ENCODE results near the gene EP400.

EP400 gene

DNA sequence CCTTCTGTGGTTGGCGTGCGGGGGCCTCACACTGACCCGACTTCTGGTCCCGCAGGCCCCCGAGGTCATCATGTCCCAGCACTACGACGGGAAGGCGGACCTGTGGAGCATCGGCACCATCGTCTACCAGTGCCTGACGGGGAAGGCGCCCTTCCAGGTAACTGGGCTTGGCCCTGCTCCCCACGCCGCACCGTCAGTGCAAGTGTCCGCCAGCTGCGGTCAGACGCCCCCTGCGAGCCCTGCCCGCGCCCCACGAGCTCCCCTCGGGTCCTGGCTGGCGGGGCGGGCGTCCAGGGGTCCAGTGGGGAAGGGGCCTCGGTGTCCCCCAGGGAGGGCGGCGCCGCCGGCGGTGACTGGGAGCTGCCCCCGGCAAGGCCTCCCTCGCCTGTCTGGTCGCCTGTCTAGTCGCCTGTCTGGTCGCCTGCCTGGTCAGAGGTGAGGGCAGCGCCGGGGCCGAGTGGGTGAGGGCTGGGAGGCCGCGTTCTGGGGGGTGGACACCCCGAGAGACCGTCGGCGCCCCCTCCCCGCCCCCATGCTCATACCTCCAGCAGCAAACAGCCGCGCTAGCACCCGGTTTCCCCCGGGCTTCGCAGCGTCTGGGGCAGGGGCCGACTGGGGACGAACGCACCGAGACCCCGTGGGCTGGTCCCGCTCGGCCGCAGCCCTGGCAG, 40.5 kb upstream of the EP400 start:
- TF ChIP-seq GATA3 (IDR thresholded peaks at IDR 0.05; ENCODE audit: low read depth, low read length) (no peak), GATA2 (IDR thresholded peaks at IDR 0.05; ENCODE audit: low read depth, low read length) (no peak)

DNA sequence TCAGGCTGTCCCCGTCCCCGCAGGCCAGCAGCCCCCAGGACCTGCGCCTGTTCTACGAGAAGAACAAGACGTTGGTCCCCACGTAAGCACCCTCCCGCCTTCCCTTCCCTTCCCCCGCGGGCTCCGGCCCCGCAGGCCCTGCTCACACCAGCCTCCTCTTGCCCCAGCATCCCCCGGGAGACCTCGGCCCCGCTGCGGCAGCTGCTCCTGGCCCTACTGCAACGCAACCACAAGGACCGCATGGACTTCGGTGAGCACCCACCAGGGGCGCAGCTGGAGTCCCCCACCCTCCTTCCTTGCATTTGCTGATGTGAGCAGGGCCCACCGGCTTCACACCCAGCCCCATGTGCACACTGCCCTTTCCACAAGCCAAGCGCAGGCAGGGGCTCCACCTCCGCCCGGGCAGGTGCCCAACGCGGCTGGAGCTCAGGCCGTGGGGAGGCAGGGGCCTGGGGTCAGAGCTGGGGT, 40.0 kb upstream of the EP400 start:
- TF ChIP-seq GATA2 (IDR thresholded peaks at IDR 0.05; ENCODE audit: low read depth, low read length) (no peak), GATA3 (IDR thresholded peaks at IDR 0.05; ENCODE audit: low read depth, low read length) (no peak)

- TF ChIP-seq GATA2 (IDR thresholded peaks at IDR 0.05; ENCODE audit: low read depth, low read length) (no peak), GATA3 (IDR thresholded peaks at IDR 0.05; ENCODE audit: low read depth, low read length) (no peak)
Measured at GRCh38 chr12:131910302-131911027, 39.3 kb upstream of the EP400 start.

- TF ChIP-seq GATA3 (IDR thresholded peaks at IDR 0.05; ENCODE audit: low read depth, low read length) (no peak), GATA2 (IDR thresholded peaks at IDR 0.05; ENCODE audit: low read depth, low read length) (no peak)
Measured at GRCh38 chr12:131911028-131911650, 38.6 kb upstream of the EP400 start.

GRCh38 chr12:131911851-131912477, 37.8 kb upstream of the EP400 start:
- TF ChIP-seq GATA2 (IDR thresholded peaks at IDR 0.05; ENCODE audit: low read depth, low read length) (no peak), GATA3 (IDR thresholded peaks at IDR 0.05; ENCODE audit: low read depth, low read length) (no peak)

- TF ChIP-seq GATA2 (IDR thresholded peaks at IDR 0.05; ENCODE audit: low read depth, low read length), result no peak
- TF ChIP-seq GATA3 (IDR thresholded peaks at IDR 0.05; ENCODE audit: low read depth, low read length), result no peak
Measured at GRCh38 chr12:131912518-131913274, 37.0 kb upstream of the EP400 start.

GRCh38 chr12:131913666-131914065, 36.1 kb upstream of the EP400 start:
- TF ChIP-seq GATA3 (IDR thresholded peaks at IDR 0.05; ENCODE audit: low read depth, low read length), result no peak
- TF ChIP-seq GATA2 (IDR thresholded peaks at IDR 0.05; ENCODE audit: low read depth, low read length), result no peak

DNA sequence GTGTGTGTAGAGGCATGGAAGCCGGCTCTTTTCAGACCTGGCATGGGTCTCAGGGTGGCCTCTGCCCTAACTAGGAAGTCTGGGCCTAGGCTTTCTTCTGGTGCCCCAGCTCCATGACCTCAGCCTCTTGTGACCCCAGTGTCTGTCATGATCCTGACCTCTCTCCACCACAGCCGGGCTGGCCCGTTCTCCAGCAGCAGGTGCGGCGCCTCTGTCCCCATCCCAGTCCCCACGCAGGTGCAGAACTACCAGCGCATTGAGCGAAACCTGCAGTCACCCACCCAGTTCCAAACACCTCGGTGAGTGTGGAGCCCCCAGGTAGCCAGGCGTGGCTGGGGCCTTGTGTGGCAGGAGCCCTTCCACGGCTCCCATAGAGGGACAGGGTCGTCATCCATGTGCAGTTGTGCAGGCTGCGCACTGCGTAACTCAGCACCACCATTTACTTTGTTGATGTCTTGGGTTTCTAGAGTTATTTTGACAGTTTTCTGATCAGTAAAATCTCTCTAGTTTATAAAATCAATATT, 35.5 kb upstream of the EP400 start:
- TF ChIP-seq GATA2 (IDR thresholded peaks at IDR 0.05; ENCODE audit: low read depth, low read length), result no peak
- TF ChIP-seq GATA3 (IDR thresholded peaks at IDR 0.05; ENCODE audit: low read depth, low read length), result no peak

DNA sequence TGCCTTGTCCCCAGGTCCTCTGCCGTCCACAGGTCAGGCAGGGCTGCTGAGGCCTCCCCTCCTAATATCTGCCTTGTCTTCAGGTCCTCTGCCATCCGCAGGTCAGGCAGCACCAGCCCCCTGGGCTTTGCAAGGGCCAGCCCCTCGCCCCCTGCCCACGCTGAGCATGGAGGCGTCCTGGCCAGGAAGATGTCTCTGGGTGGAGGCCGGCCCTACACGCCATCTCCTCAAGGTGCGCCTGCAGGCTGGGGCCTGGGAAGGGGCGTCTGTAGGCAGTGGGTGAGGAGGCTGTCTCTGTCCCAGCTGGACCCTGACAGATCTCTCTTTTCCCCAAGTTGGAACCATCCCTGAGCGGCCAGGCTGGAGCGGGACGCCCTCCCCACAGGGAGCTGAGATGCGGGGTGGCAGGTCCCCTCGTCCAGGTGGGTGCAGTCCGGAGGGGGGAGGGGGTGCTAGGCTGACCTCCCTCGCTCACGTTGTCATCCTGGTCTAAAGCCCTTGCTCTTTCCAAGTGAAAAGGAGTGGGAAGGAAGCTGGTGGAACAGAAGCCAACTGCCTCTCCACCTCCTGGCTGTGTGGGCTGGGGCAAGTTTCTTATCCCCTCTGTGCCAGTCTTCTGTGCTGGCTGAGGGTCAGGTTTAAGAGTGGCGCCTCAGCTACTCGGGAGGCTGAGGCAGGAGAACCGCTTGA, 34.6 kb upstream of the EP400 start:
- TF ChIP-seq GATA2 (IDR thresholded peaks at IDR 0.05; ENCODE audit: low read depth, low read length) (no peak), GATA3 (IDR thresholded peaks at IDR 0.05; ENCODE audit: low read depth, low read length) (no peak)

DNA sequence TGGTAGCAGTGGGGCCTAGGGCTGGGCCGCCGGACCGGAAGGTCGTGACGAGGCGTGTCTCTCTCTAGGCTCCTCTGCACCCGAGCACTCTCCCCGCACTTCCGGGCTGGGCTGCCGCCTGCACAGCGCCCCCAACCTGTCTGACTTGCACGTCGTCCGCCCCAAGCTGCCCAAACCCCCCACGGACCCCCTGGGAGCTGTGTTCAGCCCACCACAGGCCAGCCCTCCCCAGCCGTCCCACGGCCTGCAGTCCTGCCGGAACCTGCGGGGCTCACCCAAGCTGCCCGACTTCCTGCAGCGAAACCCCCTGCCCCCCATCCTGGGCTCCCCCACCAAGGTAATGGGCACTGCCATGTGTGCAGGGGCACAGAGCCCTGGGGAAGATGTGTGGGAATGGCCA, 33.9 kb upstream of the EP400 start:
- TF ChIP-seq GATA2 (IDR thresholded peaks at IDR 0.05; ENCODE audit: low read depth, low read length) (no peak), GATA3 (IDR thresholded peaks at IDR 0.05; ENCODE audit: low read depth, low read length) (no peak)

DNA sequence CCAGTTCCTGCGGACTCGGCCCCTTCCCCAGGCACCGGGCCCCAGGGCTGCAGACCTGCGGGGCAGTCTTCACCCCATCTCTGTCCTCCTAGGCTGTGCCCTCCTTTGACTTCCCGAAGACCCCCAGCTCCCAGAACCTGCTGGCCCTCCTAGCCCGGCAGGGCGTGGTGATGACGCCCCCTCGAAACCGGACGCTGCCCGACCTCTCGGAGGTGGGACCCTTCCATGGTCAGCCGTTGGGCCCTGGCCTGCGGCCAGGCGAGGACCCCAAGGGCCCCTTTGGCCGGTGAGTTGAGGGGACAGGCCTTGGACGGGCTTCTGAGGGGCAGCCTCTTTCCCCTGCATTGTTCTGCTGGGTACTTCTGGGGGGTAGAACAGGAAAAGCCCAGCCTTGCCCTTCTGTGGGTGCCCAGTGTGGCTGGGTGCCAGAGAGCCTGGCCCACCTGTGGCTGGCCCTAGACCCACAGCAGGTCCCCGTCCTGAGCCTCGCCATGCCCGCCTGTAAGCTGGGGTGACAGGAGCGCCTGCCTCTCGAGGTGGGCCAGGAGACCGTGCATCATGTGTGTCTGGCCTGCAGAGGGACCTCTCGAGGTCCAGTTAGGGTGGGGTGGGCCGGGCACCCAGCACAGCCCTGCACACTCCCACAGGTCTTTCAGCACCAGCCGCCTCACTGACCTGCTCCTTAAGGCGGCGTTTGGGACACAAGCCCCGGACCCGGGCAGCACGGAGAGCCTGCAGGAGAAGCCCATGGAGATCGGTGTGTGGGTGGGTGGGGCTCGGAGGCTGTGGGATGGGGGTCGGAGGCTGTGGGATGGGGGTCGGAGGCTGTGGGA, 33.2 kb upstream of the EP400 start:
- TF ChIP-seq GATA3 (IDR thresholded peaks at IDR 0.05; ENCODE audit: low read depth, low read length) (no peak), GATA2 (IDR thresholded peaks at IDR 0.05; ENCODE audit: low read depth, low read length) (no peak)

GRCh38 chr12:131917139-131917710, 32.5 kb upstream of the EP400 start:
- TF ChIP-seq GATA2 (IDR thresholded peaks at IDR 0.05; ENCODE audit: low read depth, low read length), result no peak

Data from SH-SY5Y (cell line).